Pons (tissue), 1 donor: ENCODE results near the gene HTR7.
"Not testable (repeated sequence)": the region's sequence is repeated elsewhere in the genome, so short reads cannot be mapped to it uniquely, and the experiment has no call there.

Source experiments
- DNase-seq: peaks from one replicate; pipeline ENCODE4 v3.0.0-alpha.2; 2016; ENCODE audit warnings: low spot score

The HTR7 gene

GRCh38 chr10:90858461-90858968, 676 bp upstream of the HTR7 start:
- peak; percentile 42 for DNase-seq

- DNase-seq: no peak
These were observed 740 bp downstream of the HTR7 start for GRCh38 chr10:90856964-90857634.

GRCh38 chr10:90856261-90856660, 1.6 kb downstream of the HTR7 start:
- no peak for DNase-seq

GRCh38 chr10:90855126-90855525, 2.7 kb downstream of the HTR7 start:
- no peak for DNase-seq

GRCh38 chr10:90849956-90850749, 7.7 kb downstream of the HTR7 start:
- no peak for DNase-seq

GRCh38 chr10:90847436-90847835, 10.4 kb downstream of the HTR7 start:
- peak; percentile 28 for DNase-seq

- DNase-seq: no peak
These were observed 11.1 kb downstream of the HTR7 start for GRCh38 chr10:90846746-90847145.

- no peak for DNase-seq
These were observed 12.1 kb downstream of the HTR7 start for GRCh38 chr10:90845726-90846125.

- no peak for DNase-seq
These were observed 15.1 kb downstream of the HTR7 start for GRCh38 chr10:90842725-90843124.

- no peak for DNase-seq
These were observed 20.4 kb downstream of the HTR7 start for GRCh38 chr10:90837486-90837885.

GRCh38 chr10:90834326-90834725, 23.5 kb downstream of the HTR7 start:
- DNase-seq: no peak

- no peak for DNase-seq
These were observed 25.7 kb downstream of the HTR7 start for GRCh38 chr10:90832111-90832510.

GRCh38 chr10:90822508-90822907, 35.3 kb downstream of the HTR7 start:
- DNase-seq: no peak

GRCh38 chr10:90821864-90822263, 36.0 kb downstream of the HTR7 start:
- not testable (repeated sequence) for DNase-seq

GRCh38 chr10:90819911-90820310, 37.9 kb downstream of the HTR7 start:
- DNase-seq: no peak

- no peak for DNase-seq
These were observed 39.1 kb downstream of the HTR7 start for GRCh38 chr10:90818736-90819135.

- DNase-seq: no peak
These were observed 40.5 kb downstream of the HTR7 start for GRCh38 chr10:90817128-90817889.

- no peak for DNase-seq
These were observed 41.4 kb downstream of the HTR7 start for GRCh38 chr10:90816466-90816865.

- DNase-seq: no peak
These were observed 44.1 kb downstream of the HTR7 start for GRCh38 chr10:90813594-90814365.

GRCh38 chr10:90807106-90807505, 50.7 kb downstream of the HTR7 start:
- DNase-seq: not testable (repeated sequence)

GRCh38 chr10:90806677-90807076, 51.2 kb downstream of the HTR7 start:
- no peak for DNase-seq

- DNase-seq: no peak
These were observed 52.6 kb downstream of the HTR7 start for GRCh38 chr10:90805206-90805605.
